Activated T-helper 2 cell treated with anti-CD3 and anti-CD28 coated beads, Interferon-gamma antibody, Interleukin-2, Interleukin-4, amounts not matched to agents 10 μg/mL and 5 μg/mL and 100 μg/mL, durations not matched to agents 14 hours and 24 hours and 36 hours (primary cell): ENCODE measurements around the gene ALDH2. TPM values are rescaled to one million over a fixed set of nuclear protein-coding genes. Genes with fewer than 3 reads are reported as not detected.

Experiments used
- DNase-seq: peaks from one replicate; pipeline ENCODE4 v3.0.0; 2021; ENCODE audit warnings: low spot score
- H3K27ac Mint-ChIP-seq: one replicate; pipeline ENCODE4 v1.8.0; 2021; ENCODE audit warnings: mixed read lengths
- H3K27me3 Mint-ChIP-seq: one replicate; pipeline ENCODE4 v1.8.0; 2021; ENCODE audit warnings: low read depth, mixed read lengths
- H3K36me3 Mint-ChIP-seq: one replicate; pipeline ENCODE4 v1.8.0; 2021; ENCODE audit warnings: low read depth, mixed read lengths
- H3K4me1 Mint-ChIP-seq: one replicate; pipeline ENCODE4 v1.8.0; 2021; ENCODE audit warnings: low read depth, mixed read lengths
- H3K4me3 Mint-ChIP-seq: one replicate; pipeline ENCODE4 v1.8.0; 2021; ENCODE audit warnings: low read depth, mild to moderate bottlenecking, moderate library complexity, mixed read lengths
- H3K9me3 Mint-ChIP-seq: one replicate; pipeline ENCODE4 v1.8.0; 2021; ENCODE audit warnings: mixed read lengths
- intact Hi-C: fragments of 100-400 bp; cut with micrococcal nuclease; formaldehyde crosslinking; loops from one replicate; pipeline ENCODE4 v1.15.1; 2023
- total RNA-seq: library from RNA; stranded (reverse); gene quantifications from 2 replicates; pipeline ENCODE4 v1.2.3, GENCODE V29; 2022

ALDH2 gene
- total RNA-seq, 1 donor from 2014 or later: 0.34 TPM

GRCh38 chr12:111748151-111748672, 18.5 kb upstream of the ALDH2 start:
- Mint-ChIP-seq H3K4me3 (no peak overlapping the region), H3K9me3 (no peaks in the 10 kb centered on the region), H3K27ac (no peak overlapping the region), H3K4me1 (no peaks in the 10 kb centered on the region), H3K36me3 (peaks cover 24% of the 10 kb centered on the region), H3K27me3 (no peaks in the 10 kb centered on the region)
- DNase-seq: no peak
- intact Hi-C loops: no loop called here

GRCh38 chr12:111748867-111749266, 17.9 kb upstream of the ALDH2 start:
- no peaks in the 10 kb centered on the region for H3K4me1 Mint-ChIP-seq
- no peak overlapping the region for H3K4me3 Mint-ChIP-seq
- H3K36me3 Mint-ChIP-seq: peaks cover 24% of the 10 kb centered on the region
- DNase-seq: no peak
- intact Hi-C loops: no loop called here
- no peaks in the 10 kb centered on the region for H3K9me3 Mint-ChIP-seq
- H3K27ac Mint-ChIP-seq: no peak overlapping the region
- H3K27me3 Mint-ChIP-seq: no peaks in the 10 kb centered on the region

- no peaks in the 10 kb centered on the region for H3K27me3 Mint-ChIP-seq
- intact Hi-C loops: no loop called here
- no peaks in the 10 kb centered on the region for H3K4me1 Mint-ChIP-seq
- DNase-seq: no peak
- H3K36me3 Mint-ChIP-seq: peaks cover 24% of the 10 kb centered on the region
- no peak overlapping the region for H3K4me3 Mint-ChIP-seq
- no peak overlapping the region for H3K27ac Mint-ChIP-seq
- no peaks in the 10 kb centered on the region for H3K9me3 Mint-ChIP-seq
Observed at GRCh38 chr12:111749391-111749790, 17.3 kb upstream of the ALDH2 start.

- H3K27me3 Mint-ChIP-seq: no peaks in the 10 kb centered on the region
- peaks cover 5% of the 10 kb centered on the region for H3K36me3 Mint-ChIP-seq
- H3K9me3 Mint-ChIP-seq: no peaks in the 10 kb centered on the region
- DNase-seq: no peak
- H3K4me1 Mint-ChIP-seq: peaks cover 11% of the 10 kb centered on the region
- no peak overlapping the region for H3K4me3 Mint-ChIP-seq
- H3K27ac Mint-ChIP-seq: no peak overlapping the region
- intact Hi-C loops: loop anchor here (5.0 kb wide), 1 partner anchor 59 kb away; no protein-coding TSS in a partner anchor
Observed at GRCh38 chr12:111753144-111753881, 13.4 kb upstream of the ALDH2 start.

- intact Hi-C loops: loop anchor here (5.0 kb wide), 1 partner anchor 58 kb away; no protein-coding TSS in a partner anchor
- DNase-seq: no peak
- Mint-ChIP-seq H3K4me1 (peaks cover 16% of the 10 kb centered on the region), H3K4me3 (no peak overlapping the region), H3K36me3 (no peaks in the 10 kb centered on the region), H3K27ac (no peak overlapping the region), H3K27me3 (no peaks in the 10 kb centered on the region), H3K9me3 (no peaks in the 10 kb centered on the region)
Observed at GRCh38 chr12:111754671-111755070, 12.1 kb upstream of the ALDH2 start.

DNA sequence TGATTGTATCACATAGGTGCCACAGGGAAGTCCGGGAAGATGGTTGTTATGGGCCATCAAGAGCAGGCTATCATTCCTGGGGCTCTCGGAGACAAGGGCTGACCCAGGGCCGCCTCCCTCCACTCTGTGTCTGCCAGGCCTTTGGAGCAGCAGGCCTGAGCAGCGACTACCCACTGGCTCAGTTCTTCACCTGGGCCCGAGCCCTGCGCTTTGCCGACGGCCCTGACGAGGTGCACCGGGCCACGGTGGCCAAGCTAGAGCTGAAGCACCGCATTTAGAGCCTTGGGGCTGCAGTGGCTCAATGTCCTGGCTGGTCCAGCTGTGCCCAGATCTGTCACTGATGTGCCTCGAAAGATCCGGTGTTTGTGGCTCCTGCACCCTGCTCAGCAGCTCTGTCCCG, 10.5 kb upstream of the ALDH2 start:
- no peaks in the 10 kb centered on the region for H3K9me3 Mint-ChIP-seq
- DNase-seq: no peak
- no peak overlapping the region for H3K27ac Mint-ChIP-seq
- intact Hi-C loops: no loop called here
- H3K4me3 Mint-ChIP-seq: no peak overlapping the region
- H3K36me3 Mint-ChIP-seq: no peaks in the 10 kb centered on the region
- peaks cover 16% of the 10 kb centered on the region for H3K4me1 Mint-ChIP-seq
- no peaks in the 10 kb centered on the region for H3K27me3 Mint-ChIP-seq

DNA sequence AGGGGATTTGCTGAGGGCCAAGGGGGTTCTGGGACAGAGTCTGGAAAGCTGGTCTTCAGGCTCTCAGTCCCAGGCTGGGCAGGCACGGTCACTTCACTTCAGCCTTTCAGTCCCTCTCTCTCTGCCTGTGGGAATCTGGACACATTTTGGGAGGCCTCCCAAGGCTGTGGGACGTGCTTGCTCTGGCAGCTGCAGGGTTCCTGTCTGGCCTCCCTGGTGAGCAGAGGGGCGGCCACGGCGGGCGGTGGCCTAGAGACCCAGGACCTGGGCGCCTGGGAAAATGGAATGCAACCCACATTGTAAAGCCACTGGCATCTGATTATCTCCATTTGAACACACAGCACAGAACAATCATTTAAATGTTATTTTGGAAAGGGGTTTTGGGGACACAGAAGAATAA, 10.1 kb upstream of the ALDH2 start:
- Mint-ChIP-seq H3K27me3 (no peaks in the 10 kb centered on the region), H3K4me3 (no peak overlapping the region), H3K36me3 (no peaks in the 10 kb centered on the region), H3K9me3 (no peaks in the 10 kb centered on the region), H3K4me1 (peaks cover 16% of the 10 kb centered on the region), H3K27ac (no peak overlapping the region)
- no peak for DNase-seq
- intact Hi-C loops: no loop called here

GRCh38 chr12:111757361-111758119, 9.2 kb upstream of the ALDH2 start:
- Mint-ChIP-seq H3K4me3 (no peak overlapping the region), H3K9me3 (no peaks in the 10 kb centered on the region), H3K27ac (no peak overlapping the region), H3K36me3 (no peaks in the 10 kb centered on the region), H3K4me1 (peaks cover 16% of the 10 kb centered on the region), H3K27me3 (peaks cover 3% of the 10 kb centered on the region)
- peak; percentile 14 for DNase-seq
- intact Hi-C loops: no loop called here

GRCh38 chr12:111758120-111758561, 8.6 kb upstream of the ALDH2 start:
- Mint-ChIP-seq H3K9me3 (no peaks in the 10 kb centered on the region), H3K27ac (no peak overlapping the region), H3K4me1 (peaks cover 16% of the 10 kb centered on the region), H3K27me3 (peaks cover 3% of the 10 kb centered on the region), H3K4me3 (no peak overlapping the region), H3K36me3 (no peaks in the 10 kb centered on the region)
- intact Hi-C loops: no loop called here
- no peak for DNase-seq

DNA sequence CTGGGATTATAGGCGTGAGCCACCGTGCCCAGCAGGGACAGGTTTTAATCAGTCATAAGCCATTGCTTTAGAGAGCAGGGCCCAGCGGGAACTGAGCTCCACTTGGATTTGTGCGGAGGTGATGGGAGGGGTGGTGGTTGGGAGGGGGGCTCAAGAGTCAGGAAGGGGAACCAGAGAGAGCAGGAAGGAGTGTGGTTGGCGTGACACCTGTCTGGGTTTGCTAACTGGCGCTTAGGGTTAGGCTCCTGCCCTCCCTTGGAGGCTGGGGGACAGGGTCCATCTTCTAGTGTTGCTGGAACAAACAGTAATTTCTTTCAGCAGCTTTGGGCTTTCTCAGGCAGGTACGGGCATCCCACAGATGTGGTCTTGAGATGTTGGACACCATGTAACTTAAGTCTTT, 7.5 kb upstream of the ALDH2 start:
- no peak for DNase-seq
- H3K36me3 Mint-ChIP-seq: no peaks in the 10 kb centered on the region
- H3K4me1 Mint-ChIP-seq: peaks cover 16% of the 10 kb centered on the region
- intact Hi-C loops: no loop called here
- no peak overlapping the region for H3K4me3 Mint-ChIP-seq
- no peak overlapping the region for H3K27ac Mint-ChIP-seq
- H3K27me3 Mint-ChIP-seq: peaks cover 5% of the 10 kb centered on the region
- H3K9me3 Mint-ChIP-seq: no peaks in the 10 kb centered on the region

- H3K27me3 Mint-ChIP-seq: peaks cover 8% of the 10 kb centered on the region
- peaks cover 19% of the 10 kb centered on the region for H3K4me1 Mint-ChIP-seq
- H3K27ac Mint-ChIP-seq: no peak overlapping the region
- no peaks in the 10 kb centered on the region for H3K36me3 Mint-ChIP-seq
- DNase-seq: no peak
- intact Hi-C loops: no loop called here
- no peaks in the 10 kb centered on the region for H3K9me3 Mint-ChIP-seq
- no peak overlapping the region for H3K4me3 Mint-ChIP-seq
Observed at GRCh38 chr12:111759991-111760390, 6.7 kb upstream of the ALDH2 start.

DNA sequence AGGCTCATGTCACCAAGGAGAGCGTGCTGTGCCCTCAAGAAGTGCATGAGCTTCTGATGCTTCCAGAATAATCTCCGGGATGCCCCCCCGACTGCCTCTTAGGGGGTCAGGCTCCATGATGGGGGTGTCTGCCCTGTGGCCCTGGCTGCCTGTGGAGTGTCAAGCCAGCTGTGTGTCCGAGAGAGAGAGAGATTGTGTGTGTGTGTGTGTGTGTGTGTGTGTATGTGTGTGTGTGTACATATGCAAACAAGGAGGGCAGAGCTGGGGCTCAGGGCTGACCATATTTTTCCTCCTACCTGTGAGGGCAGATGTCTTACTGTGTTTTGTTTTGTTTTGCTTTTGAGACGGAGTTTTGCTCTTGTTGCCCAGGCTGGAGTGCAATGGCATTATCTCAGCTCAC, 5.6 kb upstream of the ALDH2 start:
- Mint-ChIP-seq H3K4me1 (peaks cover 20% of the 10 kb centered on the region), H3K9me3 (no peaks in the 10 kb centered on the region), H3K27ac (no peak overlapping the region), H3K4me3 (no peak overlapping the region), H3K36me3 (peaks cover under 1% of the 10 kb centered on the region), H3K27me3 (peaks cover 8% of the 10 kb centered on the region)
- no peak for DNase-seq
- intact Hi-C loops: no loop called here

GRCh38 chr12:111761706-111762105, 5.0 kb upstream of the ALDH2 start:
- H3K36me3 Mint-ChIP-seq: peaks cover 3% of the 10 kb centered on the region
- H3K4me1 Mint-ChIP-seq: peaks cover 23% of the 10 kb centered on the region
- no peaks in the 10 kb centered on the region for H3K9me3 Mint-ChIP-seq
- no peak for DNase-seq
- no peak overlapping the region for H3K27ac Mint-ChIP-seq
- H3K27me3 Mint-ChIP-seq: peaks cover 11% of the 10 kb centered on the region
- H3K4me3 Mint-ChIP-seq: no peak overlapping the region
- intact Hi-C loops: no loop called here
